Fibroblast of lung (primary cell): ENCODE results near the gene PPP6R3. TPM values are rescaled to one million over a fixed set of nuclear protein-coding genes. Genes with fewer than 3 reads are reported as not detected.

Source experiments
- DNase-seq, 2 donors: peaks; one replicate each; pipeline versions ENCODE4 v3.0.0 to v3.0.0-alpha.2; 2010; ENCODE audit warnings: low read depth in 2 of 2
- H2AFZ ChIP-seq: 2 replicates; pipeline ENCODE4 v1.5.1; 2012; ENCODE audit warnings: low read length, control low read depth, inconsistent platforms
- H3K27ac ChIP-seq: 2 replicates; pipeline ENCODE4 v1.5.1; 2011; ENCODE audit warnings: low read length, control low read depth; ENCODE audit not compliant: insufficient read depth
- H3K27me3 ChIP-seq: 2 replicates; pipeline ENCODE4 v1.5.1; 2011; ENCODE audit warnings: mild to moderate bottlenecking, low read length; ENCODE audit not compliant: control insufficient read depth, insufficient read depth
- H3K36me3 ChIP-seq: 2 replicates; pipeline ENCODE4 v1.5.1; 2011; ENCODE audit warnings: low read length; ENCODE audit not compliant: control insufficient read depth, insufficient read depth
- H3K4me1 ChIP-seq: 2 replicates; pipeline ENCODE4 v1.5.1; 2011; ENCODE audit warnings: low read length; ENCODE audit not compliant: control insufficient read depth, insufficient read depth; ENCODE audit errors: extremely low read depth
- H3K4me2 ChIP-seq: 2 replicates; pipeline ENCODE4 v1.5.1; 2011; ENCODE audit warnings: low read length, control low read depth; ENCODE audit not compliant: insufficient read depth; ENCODE audit errors: extremely low read depth
- H3K4me3 ChIP-seq, 4 experiments: fragments of 200-600 bp in 1 of 4; sonication (generic) in 1 of 4; replicated peaks in 1 of 4; 2 replicates each; pipeline ENCODE4 v1.5.1; 2011 to 2016; ENCODE audit warnings: low read length in 4 of 4, low read depth in 3 of 4, mild to moderate bottlenecking in 3 of 4, control low read depth in 2 of 4, inconsistent platforms in 1 of 4, mixed read lengths in 1 of 4; ENCODE audit not compliant: insufficient read depth in 1 of 4; ENCODE audit errors: control extremely low read depth in 1 of 4
- H3K79me2 ChIP-seq: 2 replicates; pipeline ENCODE4 v1.5.1; 2012; ENCODE audit warnings: mild to moderate bottlenecking, low read length, inconsistent platforms; ENCODE audit not compliant: control insufficient read depth, insufficient read depth
- H3K9ac ChIP-seq: 2 replicates; pipeline ENCODE4 v1.5.1; 2011; ENCODE audit warnings: mild to moderate bottlenecking, low read length, control low read depth; ENCODE audit not compliant: insufficient read depth
- H3K9me3 ChIP-seq: 2 replicates; pipeline ENCODE4 v1.5.1; 2012; ENCODE audit warnings: low read depth, low read length; ENCODE audit not compliant: control insufficient read depth, insufficient read depth
- H4K20me1 ChIP-seq: 2 replicates; pipeline ENCODE4 v1.5.1; 2011; ENCODE audit warnings: low read length; ENCODE audit not compliant: control insufficient read depth, insufficient read depth; ENCODE audit errors: extremely low read depth
- EZH2 ChIP-seq: IDR thresholded peaks from 2 replicates; pipeline ENCODE4 v1.5.1; 2012; ENCODE audit warnings: low read length, control low read depth, mild to moderate bottlenecking; ENCODE audit errors: missing control alignments
- polyA plus RNA-seq, 2 donors: library from polyadenylated mRNA; depleted of rRNA in 1 of 2; stranded (reverse) in 1 of 2; unstranded in 1 of 2; fragments of >200 nt; gene quantifications; 2 replicates each; pipeline ENCODE4 v1.2.1, GENCODE V29; 2011 to 2012; ENCODE audit warnings: missing spikeins in 1 of 2
- total RNA-seq: library from RNA; depleted of rRNA; stranded (reverse); fragments of >200 nt; gene quantifications from 2 replicates; pipeline ENCODE4 v1.2.1, GENCODE V29; 2014
- TF ChIP-seq, protein P1 (sequence below), 2 donors: IDR thresholded peaks in 1 of 2; conservative IDR thresholded peaks in 1 of 2; 1 replicate in 1 of 2; 2 replicates in 1 of 2; pipeline ENCODE4 v1.5.1; 2011 to 2012; ENCODE audit warnings: low read length in 2 of 2, control low read depth in 1 of 2, inconsistent platforms in 1 of 2, low read depth in 1 of 2, mild to moderate bottlenecking in 1 of 2

Gene PPP6R3
- total and polyA plus RNA-seq, 2 donors (not counting 1 experiment from before 2014, with no cell fraction given) = 44.2 to 120 TPM

- no peak for DNase-seq
- Histone ChIP-seq H3K36me3 (peaks cover 2% of the 10 kb centered on the region), H3K4me3 (no peak overlapping the region), H3K4me1 (no peaks in the 10 kb centered on the region), H3K27ac (no peak overlapping the region), H3K4me2 (no peak overlapping the region), H3K79me2 (peaks cover 36% of the 10 kb centered on the region), H3K9me3 (no peaks in the 10 kb centered on the region), H2AFZ (no peak overlapping the region), H4K20me1 (peaks cover 1% of the 10 kb centered on the region), H3K9ac (no peak overlapping the region), H3K27me3 (no peaks in the 10 kb centered on the region)
- TF ChIP-seq, protein P1, sequence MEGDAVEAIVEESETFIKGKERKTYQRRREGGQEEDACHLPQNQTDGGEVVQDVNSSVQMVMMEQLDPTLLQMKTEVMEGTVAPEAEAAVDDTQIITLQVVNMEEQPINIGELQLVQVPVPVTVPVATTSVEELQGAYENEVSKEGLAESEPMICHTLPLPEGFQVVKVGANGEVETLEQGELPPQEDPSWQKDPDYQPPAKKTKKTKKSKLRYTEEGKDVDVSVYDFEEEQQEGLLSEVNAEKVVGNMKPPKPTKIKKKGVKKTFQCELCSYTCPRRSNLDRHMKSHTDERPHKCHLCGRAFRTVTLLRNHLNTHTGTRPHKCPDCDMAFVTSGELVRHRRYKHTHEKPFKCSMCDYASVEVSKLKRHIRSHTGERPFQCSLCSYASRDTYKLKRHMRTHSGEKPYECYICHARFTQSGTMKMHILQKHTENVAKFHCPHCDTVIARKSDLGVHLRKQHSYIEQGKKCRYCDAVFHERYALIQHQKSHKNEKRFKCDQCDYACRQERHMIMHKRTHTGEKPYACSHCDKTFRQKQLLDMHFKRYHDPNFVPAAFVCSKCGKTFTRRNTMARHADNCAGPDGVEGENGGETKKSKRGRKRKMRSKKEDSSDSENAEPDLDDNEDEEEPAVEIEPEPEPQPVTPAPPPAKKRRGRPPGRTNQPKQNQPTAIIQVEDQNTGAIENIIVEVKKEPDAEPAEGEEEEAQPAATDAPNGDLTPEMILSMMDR (conservative IDR thresholded peaks at IDR 0.05 in 1 of 2, IDR thresholded peaks at IDR 0.05 in 1 of 2; ENCODE audit: low read depth in 1 of 2, low read length in 2 of 2) = no peak
- no peak for TF ChIP-seq EZH2
Measured at GRCh38 chr11:68535098-68535497, 74.5 kb downstream of the PPP6R3 start.

DNA sequence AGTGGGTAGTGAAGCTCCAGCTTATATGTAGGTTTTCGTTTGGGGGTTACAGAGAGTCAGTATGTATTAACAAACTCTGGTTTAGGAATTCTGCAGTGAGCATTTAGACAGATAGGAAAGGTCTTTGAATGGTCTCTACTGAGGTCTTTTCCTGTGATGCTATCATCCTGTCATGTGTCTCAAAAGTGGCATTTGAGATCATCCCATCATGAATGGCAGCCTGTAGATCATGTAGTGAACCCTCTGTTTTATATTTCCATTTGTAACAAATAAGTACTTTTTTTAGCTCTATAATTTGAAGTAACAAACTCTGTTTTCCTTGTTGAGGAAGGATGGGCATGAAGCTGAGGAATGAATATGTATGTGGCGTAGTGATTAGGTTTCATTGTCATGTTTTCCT, 76.2 kb downstream of the PPP6R3 start:
- Histone ChIP-seq H3K9me3 (no peaks in the 10 kb centered on the region), H3K4me3 (no peak overlapping the region), H3K9ac (no peak overlapping the region), H3K27ac (no peak overlapping the region), H3K4me2 (no peak overlapping the region), H4K20me1 (no peaks in the 10 kb centered on the region), H2AFZ (no peak overlapping the region), H3K36me3 (peaks cover 2% of the 10 kb centered on the region), H3K4me1 (no peaks in the 10 kb centered on the region), H3K27me3 (no peaks in the 10 kb centered on the region), H3K79me2 (peaks cover 24% of the 10 kb centered on the region)
- TF ChIP-seq, protein P1 (conservative IDR thresholded peaks at IDR 0.05 in 1 of 2, IDR thresholded peaks at IDR 0.05 in 1 of 2; ENCODE audit: low read depth in 1 of 2, low read length in 2 of 2) = no peak
- TF ChIP-seq EZH2 = no peak
- no peak for DNase-seq

DNA sequence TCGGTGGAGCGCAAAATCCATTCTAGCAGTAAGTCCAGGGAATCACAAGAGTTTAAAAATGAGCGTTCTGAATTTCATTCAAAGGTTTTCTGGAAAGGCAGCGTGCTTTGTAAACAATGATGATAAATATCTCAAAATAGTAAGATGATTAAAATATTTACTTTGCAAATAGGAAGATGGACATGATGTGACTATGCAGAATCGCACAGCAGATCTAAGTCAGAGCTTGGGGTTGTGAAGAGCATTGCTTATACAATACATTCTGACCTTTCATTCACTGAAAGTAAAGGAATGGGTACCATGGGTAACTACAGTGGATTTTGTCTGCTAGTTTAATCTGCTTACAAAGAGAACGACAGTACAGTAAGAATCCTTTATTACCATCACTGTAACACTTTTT, 77.5 kb downstream of the PPP6R3 start:
- Histone ChIP-seq H3K27ac (no peak overlapping the region), H3K27me3 (no peaks in the 10 kb centered on the region), H2AFZ (no peak overlapping the region), H4K20me1 (peaks cover 1% of the 10 kb centered on the region), H3K79me2 (peaks cover 15% of the 10 kb centered on the region), H3K9ac (no peak overlapping the region), H3K9me3 (no peaks in the 10 kb centered on the region), H3K4me2 (no peak overlapping the region), H3K36me3 (peaks cover 2% of the 10 kb centered on the region), H3K4me3 (no peak overlapping the region), H3K4me1 (peaks cover 7% of the 10 kb centered on the region)
- TF ChIP-seq, protein P1 (conservative IDR thresholded peaks at IDR 0.05 in 1 of 2, IDR thresholded peaks at IDR 0.05 in 1 of 2; ENCODE audit: low read depth in 1 of 2, low read length in 2 of 2) = no peak
- TF ChIP-seq EZH2 = no peak
- no peak for DNase-seq
